Cortex of kidney (tissue), 1 donor: ENCODE results near the gene CYP46A1.

Source experiments
- DNase-seq: peaks from one replicate; lab custom pipeline; 2025; lab: John Stamatoyannopoulos, UW

The CYP46A1 gene

GRCh38 chr14:99673305-99674063, 10.6 kb upstream of the CYP46A1 start:
- no peak for DNase-seq

GRCh38 chr14:99674064-99674650, 9.9 kb upstream of the CYP46A1 start:
- no peak for DNase-seq

DNA sequence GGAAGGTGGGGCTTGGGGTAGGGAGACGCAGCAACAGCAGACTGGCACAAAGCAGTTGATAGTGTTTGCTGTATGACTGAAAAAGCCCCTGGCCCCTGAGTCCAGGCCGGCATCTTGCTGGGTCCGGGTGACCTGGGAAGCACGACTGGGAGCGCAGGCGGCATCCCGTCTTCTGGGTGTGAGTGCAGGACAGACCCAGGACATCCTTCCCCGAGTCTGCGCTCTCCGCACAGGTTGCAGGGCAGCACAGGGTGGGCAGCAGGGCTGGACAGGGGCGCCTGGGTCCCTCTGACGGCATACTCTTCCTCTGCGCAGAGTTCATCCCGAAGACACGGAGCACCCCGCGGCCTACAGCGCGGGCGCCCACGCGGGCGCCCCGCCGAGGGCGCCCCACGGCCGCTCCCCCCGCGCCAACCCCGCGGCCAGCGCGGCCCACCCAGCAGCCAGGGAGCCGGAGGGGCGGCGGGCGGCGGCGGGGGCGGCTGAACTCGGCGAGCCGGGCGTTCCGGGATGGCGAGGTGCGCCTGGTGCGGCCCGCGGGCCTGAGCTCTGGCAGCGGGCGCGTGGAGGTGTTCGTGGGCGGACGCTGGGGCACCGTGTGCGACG, 9.2 kb upstream of the CYP46A1 start:
- DNase-seq = no peak

GRCh38 chr14:99675382-99675835, 8.7 kb upstream of the CYP46A1 start:
- no peak for DNase-seq

GRCh38 chr14:99675951-99676350, 8.1 kb upstream of the CYP46A1 start:
- DNase-seq = no peak

DNA sequence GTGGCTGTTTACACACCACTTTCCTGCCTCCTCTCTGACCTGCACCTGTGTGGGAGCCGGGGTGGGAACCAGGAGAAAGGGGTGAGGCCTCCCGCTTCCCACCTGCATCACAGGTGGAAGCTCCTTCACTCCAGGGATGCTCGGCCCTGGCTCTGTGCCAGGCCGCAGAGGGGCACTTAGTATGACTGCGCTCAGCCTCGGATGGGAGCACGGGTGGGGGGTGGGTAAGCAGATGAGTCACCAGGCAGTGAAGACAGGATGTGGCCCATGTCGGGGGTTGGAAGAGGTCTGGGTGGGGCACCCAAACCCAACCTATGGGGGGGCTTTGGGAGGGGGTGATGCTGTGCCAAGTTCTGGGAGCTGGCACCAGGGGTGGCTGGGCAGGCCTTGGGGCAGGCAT, 7.4 kb upstream of the CYP46A1 start:
- no peak for DNase-seq

- no peak for DNase-seq
Measured at GRCh38 chr14:99677231-99678140, 6.6 kb upstream of the CYP46A1 start.

GRCh38 chr14:99678198-99678597, 5.9 kb upstream of the CYP46A1 start:
- no peak for DNase-seq

- no peak for DNase-seq
Measured at GRCh38 chr14:99679111-99679510, 5.0 kb upstream of the CYP46A1 start.

GRCh38 chr14:99679543-99679942, 4.6 kb upstream of the CYP46A1 start:
- no peak for DNase-seq

GRCh38 chr14:99679996-99680395, 4.1 kb upstream of the CYP46A1 start:
- no peak for DNase-seq

- no peak for DNase-seq
Measured at GRCh38 chr14:99681101-99681831, 2.8 kb upstream of the CYP46A1 start.

GRCh38 chr14:99681832-99682148, 2.3 kb upstream of the CYP46A1 start:
- no peak for DNase-seq

- DNase-seq = no peak
Measured at GRCh38 chr14:99682809-99683618, 1.1 kb upstream of the CYP46A1 start.

DNA sequence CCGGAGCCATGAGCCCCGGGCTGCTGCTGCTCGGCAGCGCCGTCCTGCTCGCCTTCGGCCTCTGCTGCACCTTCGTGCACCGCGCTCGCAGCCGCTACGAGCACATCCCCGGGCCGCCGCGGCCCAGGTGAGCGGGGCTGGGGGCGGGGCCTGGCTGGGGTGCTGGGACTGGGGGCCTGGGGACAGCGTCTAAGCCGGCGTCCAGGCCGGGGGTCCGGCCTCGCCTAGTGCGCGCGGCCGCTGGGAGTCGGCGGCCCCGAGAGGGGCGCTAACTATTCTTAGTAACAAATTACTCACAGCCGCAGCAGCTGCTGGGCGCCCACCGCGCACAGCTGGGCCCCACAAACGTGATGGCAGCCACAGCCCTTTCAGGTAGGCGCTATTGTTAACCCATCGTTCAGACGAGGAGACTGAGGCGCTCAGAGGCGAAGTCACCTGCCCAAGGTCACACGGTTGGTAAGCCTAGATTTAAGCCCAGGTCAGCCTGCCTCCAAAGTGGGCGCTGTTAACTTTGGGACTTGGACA, 374 bp downstream of the CYP46A1 start:
- DNase-seq = no peak

DNA sequence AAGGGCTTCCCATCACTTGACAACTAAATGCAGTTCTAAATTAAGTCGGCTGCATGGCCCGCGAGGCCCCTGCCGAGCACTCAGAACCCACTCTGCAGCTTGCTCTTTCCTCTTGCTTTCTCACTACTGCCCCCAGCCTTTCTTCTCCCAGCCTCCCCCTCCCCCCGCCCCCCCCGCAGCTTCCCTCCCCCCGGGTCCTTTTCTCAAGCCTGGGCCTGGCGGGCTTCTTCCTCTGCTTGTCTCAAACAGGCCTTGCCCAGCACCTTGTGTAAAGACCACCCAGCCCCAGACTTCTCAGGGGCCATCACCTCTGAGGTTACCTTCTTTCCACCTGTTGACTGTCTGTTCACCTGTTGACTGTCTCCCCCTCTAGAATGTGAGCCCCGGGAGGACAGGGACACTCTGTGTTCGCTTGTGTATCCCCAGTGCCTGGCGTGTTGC, 1.1 kb downstream of the CYP46A1 start:
- DNase-seq = no peak

- DNase-seq = no peak
Measured at GRCh38 chr14:99685596-99685995, 1.5 kb downstream of the CYP46A1 start.

GRCh38 chr14:99686557-99687283, 2.6 kb downstream of the CYP46A1 start:
- no peak for DNase-seq

DNA sequence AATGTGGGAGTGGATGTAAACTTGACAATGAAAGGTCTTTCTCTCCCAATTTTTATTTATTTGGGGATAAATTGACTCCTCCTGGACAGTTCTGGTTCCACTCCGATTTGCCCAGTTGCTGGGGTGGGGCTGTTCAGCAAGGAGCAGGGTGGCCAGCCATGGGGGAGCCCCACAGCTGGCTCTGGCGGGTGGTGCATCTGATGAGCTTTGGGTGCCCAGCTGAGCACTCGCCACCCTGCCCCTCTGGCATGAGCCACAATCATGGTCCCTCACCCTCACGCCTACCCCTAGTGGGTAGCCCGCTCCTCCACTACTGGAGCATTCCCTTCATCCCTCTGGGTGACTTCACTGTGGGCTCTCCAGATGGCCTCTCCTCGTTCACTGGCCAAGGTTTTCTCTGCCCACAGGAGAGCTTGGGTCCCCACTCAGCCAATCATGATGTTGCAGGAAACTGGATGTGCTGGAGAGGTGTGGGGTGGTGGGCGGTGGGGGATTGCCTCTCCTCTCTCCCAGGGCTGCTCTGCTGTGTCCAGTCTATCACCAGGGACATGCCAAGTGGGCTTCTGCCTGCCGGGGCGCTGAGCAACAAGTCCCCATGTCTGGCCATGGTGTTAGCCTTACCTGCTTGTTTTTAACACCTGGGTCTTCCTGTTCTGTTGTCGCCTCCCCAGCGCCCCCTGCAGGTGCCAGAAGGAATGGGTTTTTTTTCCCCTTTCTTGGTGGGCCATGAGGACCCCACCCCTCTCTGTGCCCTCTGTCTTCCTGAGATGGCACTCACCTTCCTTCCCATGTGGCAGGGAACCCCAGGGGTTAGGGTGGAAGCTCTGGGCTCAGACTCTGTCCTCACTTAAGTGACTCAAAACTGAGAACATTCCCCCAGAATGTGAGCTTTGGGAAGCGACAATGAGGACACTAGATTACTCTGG, 3.4 kb downstream of the CYP46A1 start:
- DNase-seq = no peak
